H1 (cell line): ENCODE data around the gene APAF1. TPM values are rescaled to one million over a fixed set of nuclear protein-coding genes. Genes with fewer than 3 reads are reported as not detected.

Experiments used
- EZH2 ChIP-seq: fragments of 200-600 bp; sonication (generic); IDR thresholded peaks from 2 replicates; pipeline ENCODE4 v1.7.1; 2012; ENCODE audit warnings: low read depth, mild to moderate bottlenecking, moderate library complexity, low read length, inconsistent platforms; ENCODE audit not compliant: severe bottlenecking
- GABPA ChIP-seq: IDR thresholded peaks from 2 replicates; pipeline ENCODE4 v1.6.1; 2011; ENCODE audit warnings: mild to moderate bottlenecking, low read length, moderate library complexity, borderline replicate concordance; ENCODE audit not compliant: insufficient read depth
- KDM5A ChIP-seq: fragments of 200-600 bp; IDR thresholded peaks from 2 replicates; pipeline ENCODE4 v1.7.1; 2012; ENCODE audit warnings: mild to moderate bottlenecking, low read length, inconsistent platforms, mixed read lengths
- NRF1 ChIP-seq: IDR thresholded peaks from 2 replicates; pipeline ENCODE4 v1.6.1; 2011; ENCODE audit warnings: mild to moderate bottlenecking, low read depth, low read length, improper control_type of control experiment
- RFX5 ChIP-seq: IDR thresholded peaks from 2 replicates; pipeline ENCODE4 v1.6.1; 2011; ENCODE audit warnings: low read depth, low read length, improper control_type of control experiment, borderline replicate concordance
- SAP30 ChIP-seq: fragments of 300-600 bp; sonication (generic); IDR thresholded peaks from 2 replicates; pipeline ENCODE4 v1.7.1; 2012; ENCODE audit warnings: low read length, moderate library complexity, mild to moderate bottlenecking, inconsistent platforms; ENCODE audit not compliant: insufficient read depth, insufficient replicate concordance
- TBP ChIP-seq: IDR thresholded peaks from 2 replicates; pipeline ENCODE4 v1.6.1; 2011; ENCODE audit warnings: low read depth, low read length, improper control_type of control experiment
- TCF12 ChIP-seq: IDR thresholded peaks from 2 replicates; pipeline ENCODE4 v1.6.1; 2011; ENCODE audit warnings: low read depth, mild to moderate bottlenecking, low read length
- YY1 ChIP-seq: IDR thresholded peaks from 2 replicates; pipeline ENCODE4 v1.6.1; 2011; ENCODE audit warnings: low read depth, mild to moderate bottlenecking, low read length
- polyA plus RNA-seq, 7 experiments: library from polyadenylated mRNA; depleted of rRNA in 3 of 7; stranded (reverse) in 5 of 7; unstranded in 2 of 7; fragments of >200 nt in 5 of 7; fragments of 200-250 nt in 2 of 7; gene quantifications; 1 replicate in 5 of 7; 2 replicates in 1 of 7; 4 replicates in 1 of 7; pipeline versions ENCODE4 v1.2.1 to v1.2.3, GENCODE V29; 2011 to 2013; ENCODE audit warnings: missing spikeins in 2 of 7, mixed read lengths in 2 of 7
- total RNA-seq: library from RNA; stranded (reverse); fragmentation: NEBNext Ultra II Directional; extraction: Animal tissue kit (Norgen Biotek cat#: 25700); gene quantifications from 2 replicates; pipeline ENCODE4 v1.2.1, GENCODE V29; 2021

Gene APAF1
- total and polyA plus RNA-seq, 2 of the 8 experiments (the other 6 are each of a cell fraction or from before 2014, with no cell fraction given), result 4.7 to 22.6 TPM

- TF ChIP-seq TCF12, result no peak
- TF ChIP-seq KDM5A, result no peak
- TF ChIP-seq GABPA, result no peak
- TF ChIP-seq YY1, result no peak
- TF ChIP-seq NRF1, result no peak
- TF ChIP-seq RFX5, result no peak
- TF ChIP-seq SAP30, result no peak
- no peak for TF ChIP-seq TBP
- no peak for TF ChIP-seq EZH2
- TF ChIP-seq, all 59 proteins: peak for 0
Observed at GRCh38 chr12:98719515-98720504, 74.7 kb downstream of the APAF1 start (continued).
